NCI-H1092 (cell line): Measurements from ENCODE around the gene ILDR1.

ENCODE experiments used
- DNase-seq: peaks from one replicate; lab custom pipeline; 2025; lab: John Stamatoyannopoulos, UW

The ILDR1 gene

DNA sequence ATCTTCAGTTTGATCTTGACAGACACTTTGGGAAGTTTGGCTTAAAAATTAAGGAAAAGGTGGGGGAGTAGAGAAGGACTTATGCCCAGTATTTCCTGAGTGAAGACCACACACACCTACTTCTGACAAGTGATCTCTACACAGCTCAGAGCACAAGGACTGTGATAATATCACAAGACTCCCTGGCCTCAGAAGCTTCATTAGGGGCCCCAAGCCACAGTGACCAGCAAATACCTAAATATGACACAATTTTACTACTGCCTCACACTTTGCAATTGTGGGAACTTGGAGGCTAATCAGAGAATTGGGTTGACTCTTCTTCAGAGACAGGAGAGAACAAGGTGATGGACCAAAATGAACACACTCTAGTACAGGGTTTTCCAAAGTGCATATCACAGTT is 2.6 kb downstream of the ILDR1 start:
- DNase-seq: no peak

- DNase-seq: no peak
These were observed 7.3 kb downstream of the ILDR1 start for GRCh38 chr3:122014741-122015140.

DNA sequence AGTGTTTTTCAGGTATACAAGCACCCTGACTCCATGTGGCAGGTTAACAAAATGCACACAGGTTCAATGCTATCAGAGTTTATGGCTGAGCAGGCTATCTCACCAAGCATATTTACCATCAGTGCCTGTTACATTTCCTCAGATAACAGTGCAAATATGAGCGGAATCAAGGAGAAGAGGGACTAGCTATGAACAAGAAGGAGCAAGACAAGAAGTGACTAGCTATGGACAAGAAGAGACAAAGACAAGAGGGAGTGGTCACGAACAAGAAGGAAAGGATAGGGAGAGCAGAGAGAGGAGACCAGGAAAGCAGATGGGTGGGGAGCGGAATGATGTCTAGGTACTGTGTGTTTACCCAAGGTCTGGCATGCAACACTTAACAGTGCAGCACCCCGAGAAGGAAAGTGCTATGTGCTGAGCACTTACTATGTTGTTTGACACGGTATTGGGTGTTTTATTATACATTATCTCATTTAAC is 8.6 kb downstream of the ILDR1 start:
- no peak for DNase-seq

GRCh38 chr3:122012821-122013220 is 9.2 kb downstream of the ILDR1 start:
- no peak for DNase-seq

DNA sequence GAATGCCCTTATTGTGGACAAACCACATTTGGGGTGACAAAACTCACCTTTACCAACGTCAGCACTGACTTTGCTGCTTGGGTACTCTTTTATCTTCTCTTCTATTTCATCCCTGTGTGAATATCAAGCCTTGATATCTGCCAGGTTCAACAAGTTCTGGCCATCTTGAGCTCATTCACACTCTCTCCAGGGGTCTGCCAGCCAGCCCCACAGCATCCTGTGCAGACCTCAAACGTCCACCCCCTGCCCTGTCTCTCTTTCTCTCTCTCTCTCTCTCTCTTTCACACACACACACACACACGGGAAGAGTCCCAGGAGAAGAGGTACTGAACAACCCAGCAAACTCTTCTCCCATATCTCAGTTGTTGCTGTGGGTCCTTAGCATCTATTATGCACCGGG is 10.7 kb downstream of the ILDR1 start:
- no peak for DNase-seq

GRCh38 chr3:122010506-122010905 is 11.5 kb downstream of the ILDR1 start:
- DNase-seq: no peak

DNA sequence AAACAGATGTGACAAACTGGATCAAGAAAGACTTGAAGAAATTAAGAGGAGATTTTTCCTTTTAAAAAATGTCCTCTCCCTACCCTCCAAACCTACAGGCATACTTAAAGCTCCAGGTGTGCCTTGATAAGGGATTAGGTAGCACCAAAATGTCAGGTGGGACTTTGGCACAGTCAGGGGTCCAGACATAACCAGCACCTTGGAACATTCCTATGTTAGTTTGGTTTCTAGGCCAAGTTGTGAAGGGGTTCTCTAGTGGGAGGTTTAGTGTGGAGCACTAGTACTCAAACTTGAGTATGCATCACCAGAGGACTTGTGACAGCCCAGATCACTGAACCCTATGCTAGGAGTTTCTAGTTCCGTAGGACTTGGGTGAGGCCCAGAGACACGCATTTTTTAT is 13.9 kb downstream of the ILDR1 start:
- DNase-seq: no peak

- DNase-seq: no peak
These were observed 15.8 kb downstream of the ILDR1 start for GRCh38 chr3:122006267-122006666.

GRCh38 chr3:122004991-122005565 is 17.0 kb downstream of the ILDR1 start:
- DNase-seq: no peak

- peak; percentile 13 for DNase-seq
These were observed 17.9 kb downstream of the ILDR1 start for GRCh38 chr3:122004107-122004506.

- DNase-seq: no peak
These were observed 18.4 kb downstream of the ILDR1 start for GRCh38 chr3:122003606-122004005.

GRCh38 chr3:122003112-122003511 is 18.9 kb downstream of the ILDR1 start:
- DNase-seq: no peak

GRCh38 chr3:122002611-122003010 is 19.4 kb downstream of the ILDR1 start:
- DNase-seq: no peak

- no peak for DNase-seq
These were observed 20.2 kb downstream of the ILDR1 start for GRCh38 chr3:122001892-122002291.

- DNase-seq: no peak
These were observed 21.0 kb downstream of the ILDR1 start for GRCh38 chr3:122000936-122001605.

- no peak for DNase-seq
These were observed 22.1 kb downstream of the ILDR1 start for GRCh38 chr3:121999931-122000330.

DNA sequence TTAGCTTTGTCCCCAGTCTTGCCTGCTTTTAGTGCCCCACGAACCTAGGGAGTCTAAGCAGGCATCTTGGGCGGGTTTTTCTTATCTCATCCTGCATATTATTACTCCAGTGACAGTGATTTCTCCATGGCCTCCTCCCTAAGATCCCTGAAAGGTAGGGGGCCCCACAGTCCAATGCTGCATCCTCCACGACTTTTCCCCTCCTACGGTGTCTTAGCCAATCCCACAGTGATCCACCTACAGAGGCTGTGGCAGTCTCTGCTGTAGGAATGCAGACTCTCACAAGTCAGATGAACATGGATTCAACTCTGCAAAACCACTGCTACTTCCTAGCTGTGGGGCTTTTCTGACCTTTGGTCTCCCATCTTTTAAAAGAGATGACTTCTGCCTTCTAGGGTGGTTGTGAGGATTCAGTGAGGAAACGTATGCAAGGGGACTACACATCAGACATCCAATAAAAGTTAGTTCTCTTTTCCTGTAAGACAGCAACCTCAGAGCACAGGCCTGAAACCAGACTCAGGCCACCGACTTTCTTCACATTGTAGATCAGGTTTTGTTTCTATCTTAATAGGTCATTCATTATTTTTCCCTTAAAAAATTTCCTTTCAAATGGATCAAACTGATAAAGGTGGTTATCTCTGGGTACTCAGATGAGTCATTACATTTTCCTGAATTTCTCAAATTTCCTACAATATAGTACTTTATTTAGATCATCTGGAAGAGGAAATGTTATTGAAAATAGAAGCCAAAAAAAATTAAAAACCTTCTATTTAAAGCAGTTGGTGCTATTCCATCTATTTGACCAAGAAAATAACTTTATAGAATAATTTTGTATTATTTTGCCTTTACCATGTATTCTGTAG is 23.2 kb downstream of the ILDR1 start:
- no peak for DNase-seq

DNA sequence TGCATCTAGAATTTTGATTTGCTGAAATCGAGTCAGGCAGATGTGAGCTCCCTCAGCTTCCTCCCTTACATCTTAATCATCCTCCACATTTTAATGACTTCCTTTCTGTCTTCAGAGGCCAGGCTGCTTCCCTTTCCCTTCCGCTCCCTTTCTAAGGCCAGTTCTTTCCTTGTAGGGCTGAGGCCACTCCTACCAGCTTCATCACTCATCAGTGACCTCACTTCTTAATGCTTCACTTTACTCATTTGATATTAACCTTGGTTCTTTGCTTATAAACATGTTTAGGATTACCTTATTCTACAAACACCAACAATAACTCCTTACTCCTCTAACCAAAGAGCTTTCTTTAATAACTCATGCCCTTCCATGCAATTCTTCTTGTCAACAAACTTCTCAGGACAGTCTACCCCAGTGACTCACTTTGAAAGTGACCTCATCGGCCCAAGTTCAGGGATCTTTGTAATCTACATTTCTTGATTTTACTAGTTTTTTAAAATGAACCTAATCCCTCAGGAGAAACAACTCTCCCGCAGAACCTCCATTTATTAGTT is 23.9 kb downstream of the ILDR1 start:
- no peak for DNase-seq

GRCh38 chr3:121997372-121997771 is 24.7 kb downstream of the ILDR1 start:
- no peak for DNase-seq

DNA sequence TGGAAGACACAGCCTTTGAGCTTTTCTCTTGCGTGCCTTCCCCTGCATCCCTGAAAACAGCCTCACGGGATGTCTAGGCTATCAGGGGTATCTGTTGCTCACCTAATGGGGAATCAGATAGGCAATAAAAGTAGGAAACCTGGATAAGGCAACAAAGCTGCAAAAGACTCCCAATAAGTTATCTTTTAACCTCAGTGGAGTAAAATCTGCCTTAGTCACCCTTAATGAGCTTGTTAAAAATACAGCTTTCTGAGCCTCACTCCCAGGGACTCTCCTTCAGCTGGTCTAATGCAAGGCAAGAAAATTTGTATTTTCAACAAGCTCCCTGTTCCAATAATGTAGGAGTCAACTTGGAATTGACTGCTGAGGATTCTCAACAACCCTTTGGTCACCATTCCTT is 25.6 kb downstream of the ILDR1 start:
- no peak for DNase-seq

DNA sequence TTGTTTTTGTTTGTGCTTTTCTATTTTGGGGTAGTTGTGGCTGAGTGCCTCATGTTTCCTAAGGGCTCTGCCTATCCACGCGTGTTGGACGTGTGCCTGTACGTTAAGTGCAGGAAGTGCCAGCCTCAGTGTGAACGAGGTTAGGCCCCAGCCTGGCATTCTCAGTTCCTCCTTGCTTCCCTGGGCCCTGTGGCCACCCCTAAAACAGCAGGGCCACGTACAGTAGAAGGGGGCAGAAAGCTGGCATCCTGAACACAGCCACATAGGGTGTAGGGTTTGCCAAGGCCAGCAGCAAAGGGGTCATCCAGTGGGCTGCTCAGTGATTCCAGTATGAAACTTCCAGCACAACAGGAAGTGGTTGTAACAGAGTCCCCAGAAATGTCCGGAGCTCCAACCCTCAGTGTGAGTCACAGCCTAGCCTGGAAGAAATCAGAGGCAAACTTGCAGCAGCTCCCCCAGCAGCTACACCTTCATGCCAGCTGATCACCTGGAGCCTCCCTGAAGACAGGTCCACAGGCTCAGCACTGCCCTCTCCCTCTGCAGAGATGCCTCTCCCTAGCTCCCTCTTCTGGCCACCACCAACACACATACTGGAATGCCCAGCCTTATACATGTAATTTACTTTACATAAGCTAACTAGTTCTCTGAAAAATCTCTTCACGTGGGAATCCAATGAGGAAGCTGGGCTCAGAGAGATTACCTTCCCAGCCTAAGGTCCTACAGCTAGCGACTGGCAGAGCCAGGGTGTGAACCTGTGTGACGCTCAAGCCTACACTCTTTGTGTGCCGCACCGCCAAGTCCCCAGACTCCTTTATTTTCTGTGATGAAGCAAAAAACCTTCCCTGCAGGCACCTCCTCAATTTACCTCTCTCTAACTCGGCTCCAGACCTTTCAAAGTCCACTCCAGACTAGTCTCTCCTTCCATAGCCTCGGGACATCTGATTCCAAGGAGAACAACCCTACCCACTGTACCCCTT is 26.6 kb downstream of the ILDR1 start:
- no peak for DNase-seq

DNA sequence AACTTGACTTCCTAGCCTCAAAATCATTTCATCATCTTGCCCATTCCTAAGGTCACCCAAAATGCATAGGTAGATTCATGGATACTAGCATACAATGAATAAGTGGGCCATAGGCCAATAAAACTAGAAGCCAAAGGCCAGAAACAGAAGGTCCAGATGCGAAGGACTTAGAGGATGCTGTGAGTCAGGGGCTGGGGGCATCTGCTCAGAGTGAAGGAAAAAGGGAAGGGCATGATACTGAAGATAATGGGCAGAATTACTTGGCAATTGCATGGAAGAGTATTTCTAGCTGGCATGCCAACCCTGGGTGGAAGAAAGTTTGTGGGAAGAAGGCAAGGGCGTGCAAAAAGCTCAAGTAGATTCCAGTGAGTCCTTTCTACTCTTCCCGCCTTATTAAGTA is 27.5 kb downstream of the ILDR1 start:
- no peak for DNase-seq
